HG03558 (cell line): ENCODE results near the gene SH3PXD2B.
"Not testable (repeated sequence)": the region's sequence is repeated elsewhere in the genome, so short reads cannot be mapped to it uniquely, and the experiment has no call there.

Experiments
- ATAC-seq: cut with Tn5 transposase; IDR thresholded peaks from one replicate; pipeline ENCODE4 v1.9.1; 2021; ENCODE audit warnings: moderate number of reproducible peaks; ENCODE audit not compliant: unreplicated experiment; ENCODE audit errors: extremely low read depth

Gene SH3PXD2B

DNA sequence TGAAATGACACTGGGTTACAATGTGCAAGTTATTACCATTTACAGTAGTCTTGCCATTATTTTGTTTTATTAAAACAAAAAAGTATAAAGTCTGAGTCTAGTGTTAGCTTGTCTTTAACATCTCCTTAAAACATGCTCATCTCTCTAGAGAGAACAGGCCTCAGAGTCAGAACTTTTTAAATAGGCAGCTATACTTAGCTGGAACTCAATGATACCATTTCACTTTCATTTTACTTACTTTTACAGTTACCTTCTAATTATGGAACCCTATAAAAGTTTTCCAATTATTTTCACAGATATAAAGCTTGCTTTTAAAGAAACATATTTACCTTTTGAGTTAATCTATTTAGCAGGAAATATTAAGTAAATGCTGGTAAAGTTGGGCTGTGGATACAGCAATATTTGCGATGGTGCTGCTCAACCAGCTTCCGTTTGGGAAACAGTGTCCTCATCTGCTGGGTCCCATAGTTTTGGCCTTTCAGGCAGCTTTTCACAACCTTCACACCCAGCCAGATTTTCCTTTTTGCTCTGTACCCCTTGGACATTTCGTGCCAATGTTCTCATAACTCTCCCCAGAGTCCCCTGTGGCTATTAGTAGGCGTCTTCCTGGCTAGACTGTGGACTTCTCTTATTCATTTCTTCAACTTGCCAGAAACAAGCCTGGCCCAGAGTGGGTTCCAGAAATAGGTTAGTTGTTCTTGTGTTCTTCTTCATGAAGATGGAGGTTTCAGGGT lies 134.4 kb downstream of the SH3PXD2B start:
- no peak for ATAC-seq

DNA sequence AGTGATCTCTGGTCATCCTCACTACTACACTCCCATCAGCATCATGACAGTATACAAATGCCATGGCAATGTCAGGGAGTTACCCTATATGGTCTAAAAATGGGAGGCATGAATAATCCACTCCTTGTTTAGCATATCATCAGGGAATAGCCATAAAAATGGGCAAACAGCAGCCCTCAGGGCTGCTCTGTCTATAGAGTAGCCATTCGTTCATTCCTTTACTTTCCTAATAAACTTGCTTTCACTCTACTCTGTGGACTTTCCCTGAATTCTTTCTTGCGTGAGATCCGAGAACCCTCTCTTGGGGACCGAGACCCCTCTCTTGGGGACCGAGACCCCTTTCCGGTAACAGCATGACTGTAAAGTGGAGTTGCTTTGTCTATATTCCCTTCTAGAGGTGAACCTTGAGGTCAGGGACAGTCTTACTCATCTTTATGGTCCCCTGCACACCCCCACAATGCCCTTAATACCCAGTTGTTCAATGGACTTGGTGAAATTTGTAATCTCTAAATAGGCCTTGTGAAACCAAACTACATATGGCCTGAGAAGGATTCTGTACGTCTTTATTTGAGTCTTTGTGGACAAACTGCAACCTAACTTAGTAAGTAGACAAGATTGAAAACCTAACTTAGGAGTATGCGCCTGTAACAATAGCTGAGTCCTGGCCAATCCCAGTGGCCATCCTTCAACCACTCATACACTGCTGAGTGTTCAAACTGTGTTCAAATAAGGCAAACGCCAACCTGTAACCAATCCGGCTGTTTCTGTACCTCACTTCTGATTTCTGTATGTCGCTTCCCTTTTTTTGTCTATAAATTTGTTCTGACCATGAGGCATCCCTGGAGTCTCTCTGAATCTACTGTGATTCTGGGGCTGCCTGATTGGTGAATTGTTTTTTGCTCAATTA lies 138.5 kb downstream of the SH3PXD2B start:
- no peak for ATAC-seq

DNA sequence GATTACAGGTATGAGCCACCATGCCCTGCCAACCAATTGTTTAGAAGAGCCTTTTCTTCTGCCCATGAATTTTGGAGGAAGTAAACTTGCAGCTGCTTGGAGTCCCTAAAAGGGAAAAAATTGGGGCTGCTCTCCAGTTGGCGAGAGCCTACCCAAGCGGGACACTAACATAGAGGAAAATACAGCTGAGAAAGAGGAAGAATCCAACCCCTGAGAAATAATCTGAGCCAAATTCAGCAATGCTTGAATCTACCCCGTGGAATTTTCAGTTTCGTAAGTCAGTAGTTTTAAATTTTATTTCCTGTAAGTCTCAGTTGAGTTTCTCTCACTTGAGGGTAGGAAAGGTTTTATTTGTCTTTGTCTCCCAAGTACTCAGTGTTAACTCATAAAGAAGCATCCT lies 140.4 kb downstream of the SH3PXD2B start:
- no peak for ATAC-seq

DNA sequence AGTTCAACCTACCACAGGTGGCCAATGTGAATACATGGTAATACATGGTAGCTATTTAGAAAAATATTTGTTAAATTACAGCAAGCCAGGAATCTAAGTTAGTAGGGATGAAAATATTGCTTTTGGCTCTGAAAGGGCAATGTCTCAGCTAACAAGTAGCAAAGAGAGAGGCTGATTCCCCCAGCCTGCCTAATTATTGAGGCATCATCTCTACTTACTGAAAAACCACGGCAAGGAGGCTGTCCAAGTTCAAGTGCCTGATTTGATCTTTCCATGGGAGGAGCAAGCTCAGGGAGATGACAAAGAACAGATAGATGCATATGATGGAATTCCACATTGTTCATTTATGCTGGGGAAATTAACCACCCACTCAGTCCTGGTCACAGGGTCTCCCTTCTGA lies 142.0 kb downstream of the SH3PXD2B start:
- no peak for ATAC-seq

DNA sequence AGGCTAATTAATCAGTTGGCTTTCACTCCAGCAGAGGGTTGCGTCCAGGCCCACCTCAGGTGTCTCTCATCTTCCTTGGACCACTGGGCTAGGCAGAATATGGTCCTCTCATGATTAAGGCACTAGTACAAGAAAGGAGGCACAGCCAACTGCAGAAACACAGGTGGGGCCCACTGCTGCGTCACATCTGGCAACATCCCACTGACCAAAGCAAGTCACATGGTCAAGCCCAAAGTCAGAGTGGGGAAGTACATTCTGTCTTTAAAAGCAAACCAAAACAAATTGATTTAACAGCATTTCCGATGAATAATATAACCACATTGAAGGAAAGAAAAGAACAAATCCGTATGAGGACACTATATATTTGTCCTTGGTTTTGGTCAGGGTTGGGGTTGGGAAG lies 142.7 kb downstream of the SH3PXD2B start:
- no peak for ATAC-seq

DNA sequence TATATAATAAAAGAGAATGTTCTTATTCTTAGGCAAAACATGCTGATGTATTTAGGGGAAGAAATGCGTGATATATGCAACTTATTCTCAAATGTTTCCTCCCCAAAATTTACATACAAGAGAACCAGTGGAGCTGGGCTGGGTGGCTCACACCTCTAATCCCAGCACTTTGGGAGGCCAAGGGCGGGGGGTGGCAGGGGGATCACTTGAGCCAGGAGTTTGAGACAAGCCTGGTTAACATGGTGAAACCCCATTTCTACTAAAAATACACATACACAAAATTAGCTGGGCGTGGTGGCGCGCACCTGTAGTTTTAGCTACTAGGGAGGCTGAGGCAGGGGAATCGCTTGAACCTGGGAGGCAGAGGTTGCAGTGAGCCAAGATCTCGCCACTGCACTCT lies 143.3 kb downstream of the SH3PXD2B start:
- no peak for ATAC-seq

DNA sequence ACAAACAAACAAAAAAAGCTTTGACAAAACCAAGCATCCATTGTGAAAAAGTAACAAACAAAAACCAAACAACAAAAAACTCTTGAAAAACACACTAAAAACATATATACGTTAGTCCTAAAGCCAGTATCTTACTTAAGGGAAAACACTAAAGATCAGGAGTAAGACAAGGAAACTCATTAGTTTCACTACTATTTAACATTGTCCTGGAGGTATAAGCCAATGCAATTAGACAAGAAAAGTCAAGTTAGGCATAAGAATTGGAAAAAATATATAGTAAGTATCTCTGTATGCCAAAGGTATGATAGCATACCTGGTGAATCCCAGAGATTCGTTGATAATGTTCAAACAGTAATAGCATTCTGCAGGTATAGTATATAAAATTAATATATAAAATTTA lies 148.9 kb downstream of the SH3PXD2B start:
- ATAC-seq = no peak

DNA sequence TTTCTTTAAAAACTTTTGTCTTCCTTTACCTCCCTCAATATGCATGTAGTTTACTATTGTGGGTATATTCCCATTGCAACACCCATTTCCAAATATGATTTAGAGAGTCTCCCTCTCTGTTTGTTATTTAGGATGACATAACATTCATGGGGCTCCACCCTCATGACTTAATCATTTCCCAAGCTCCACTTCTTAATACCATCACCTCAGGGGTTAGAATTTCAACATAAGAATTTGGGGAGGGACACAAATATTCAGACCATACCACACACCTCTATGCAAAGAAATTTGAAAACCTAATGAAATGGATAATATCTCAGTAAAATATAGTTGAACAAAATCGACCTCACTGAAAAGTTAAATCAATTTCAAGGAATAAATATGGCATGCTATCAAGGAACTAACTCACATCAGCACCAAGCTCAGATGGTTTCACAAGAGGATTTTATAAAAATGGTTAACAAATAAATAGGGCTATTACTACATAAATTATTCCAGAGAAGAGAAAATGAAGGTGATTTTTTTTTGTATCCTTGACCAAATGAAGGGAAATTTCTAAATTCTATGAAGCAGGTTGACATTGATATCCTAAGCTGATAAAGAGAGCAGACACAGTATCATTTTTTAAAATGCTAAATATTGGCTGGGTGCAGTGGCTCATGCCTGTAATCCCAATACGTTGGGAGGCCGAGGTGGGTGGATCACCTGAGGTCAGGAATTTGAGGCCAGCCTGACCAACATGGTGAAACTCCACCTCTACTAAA lies 150.6 kb downstream of the SH3PXD2B start:
- no peak for ATAC-seq

DNA sequence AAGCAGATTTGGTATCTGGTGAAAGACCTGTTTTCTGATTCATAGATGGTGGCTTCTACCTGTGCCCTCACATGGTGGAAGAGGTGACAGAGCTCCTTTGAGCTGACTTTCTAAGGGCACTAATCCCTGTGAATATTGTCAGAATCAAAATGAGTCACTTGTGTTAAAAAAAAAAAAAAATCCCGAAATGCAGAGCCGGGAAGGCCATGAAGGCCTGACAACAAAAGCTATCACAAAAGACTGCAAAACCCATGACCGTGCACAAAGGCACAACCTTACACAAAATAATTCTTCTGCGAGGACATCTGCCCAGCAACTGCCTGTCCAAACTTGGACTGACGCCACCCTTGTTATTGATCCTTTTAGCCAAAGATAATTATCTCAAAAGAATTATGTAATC lies 151.2 kb downstream of the SH3PXD2B start:
- ATAC-seq = no peak

DNA sequence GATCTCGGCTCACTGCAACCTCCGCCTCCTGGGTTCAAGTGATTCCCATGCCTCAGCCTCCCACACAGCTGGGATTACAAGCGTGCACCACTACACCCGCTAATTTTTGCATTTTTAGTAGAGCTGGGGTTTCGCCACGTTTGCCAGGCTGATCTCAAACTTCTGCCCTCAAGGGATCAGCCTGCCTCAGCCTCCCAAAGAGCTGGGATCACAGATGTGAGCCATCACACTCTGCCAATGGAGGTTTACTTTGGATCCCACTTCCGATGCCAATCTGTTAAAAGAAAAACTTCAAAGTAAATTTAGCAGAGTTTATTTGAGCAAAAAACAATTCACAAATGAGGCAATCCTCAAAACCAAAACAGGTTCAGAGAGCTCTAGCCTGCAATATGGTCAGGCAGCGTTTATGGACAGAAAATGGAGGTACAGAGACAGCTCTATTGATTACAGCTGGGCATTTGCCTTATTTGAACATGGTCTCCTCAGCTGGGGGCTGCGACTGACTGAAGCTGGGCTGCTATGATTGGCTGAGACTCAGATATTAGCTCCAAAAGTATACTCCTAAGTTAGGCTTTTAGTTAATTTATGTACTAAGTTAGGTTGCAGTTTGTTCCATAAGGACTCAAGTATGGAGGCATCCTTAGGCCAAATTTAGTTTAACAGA lies 152.1 kb downstream of the SH3PXD2B start:
- ATAC-seq = no peak

DNA sequence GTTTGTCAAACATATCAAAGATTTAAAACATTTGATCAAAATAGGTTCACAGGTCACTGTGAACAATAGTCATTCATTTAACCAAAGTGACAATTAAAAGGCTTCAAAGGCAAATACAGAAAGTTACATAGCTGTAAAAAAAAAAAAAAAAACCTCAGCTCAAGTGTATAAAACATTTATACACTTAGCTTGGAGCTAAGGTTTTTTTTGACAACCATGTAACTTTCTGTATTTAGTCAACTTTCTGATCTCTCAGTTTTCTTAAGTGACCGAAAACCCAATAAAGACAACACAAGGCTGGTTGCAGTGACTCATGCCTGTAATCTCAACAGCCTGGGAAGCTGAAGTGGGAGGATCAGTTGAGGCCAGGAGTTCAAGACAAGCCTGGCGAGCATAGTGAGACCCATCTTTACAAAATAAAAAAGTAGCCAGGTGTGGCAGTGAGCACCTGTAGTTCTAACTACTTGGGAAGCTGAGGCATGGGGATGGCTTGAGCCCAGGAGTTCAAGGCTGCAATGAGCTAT lies 154.3 kb downstream of the SH3PXD2B start:
- no peak for ATAC-seq

DNA sequence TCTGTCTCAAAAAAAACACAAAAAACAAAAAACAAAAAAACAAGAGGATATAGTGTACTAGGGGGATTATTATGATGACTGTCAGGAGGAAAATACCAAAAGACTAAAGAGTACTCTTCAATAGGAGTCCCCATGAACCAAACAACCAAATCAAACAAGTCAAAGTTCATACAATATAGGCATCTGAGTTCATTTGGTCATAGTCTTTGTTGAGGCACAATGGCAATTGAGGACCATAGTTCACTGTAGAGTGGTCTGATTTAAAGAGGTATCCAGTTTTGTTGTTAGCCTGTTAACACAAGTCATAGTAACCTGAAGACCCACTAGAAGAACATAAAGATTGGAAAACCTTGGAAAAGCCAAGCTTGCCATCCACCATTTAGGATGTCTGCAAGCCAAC lies 159.5 kb downstream of the SH3PXD2B start:
- no peak for ATAC-seq

DNA sequence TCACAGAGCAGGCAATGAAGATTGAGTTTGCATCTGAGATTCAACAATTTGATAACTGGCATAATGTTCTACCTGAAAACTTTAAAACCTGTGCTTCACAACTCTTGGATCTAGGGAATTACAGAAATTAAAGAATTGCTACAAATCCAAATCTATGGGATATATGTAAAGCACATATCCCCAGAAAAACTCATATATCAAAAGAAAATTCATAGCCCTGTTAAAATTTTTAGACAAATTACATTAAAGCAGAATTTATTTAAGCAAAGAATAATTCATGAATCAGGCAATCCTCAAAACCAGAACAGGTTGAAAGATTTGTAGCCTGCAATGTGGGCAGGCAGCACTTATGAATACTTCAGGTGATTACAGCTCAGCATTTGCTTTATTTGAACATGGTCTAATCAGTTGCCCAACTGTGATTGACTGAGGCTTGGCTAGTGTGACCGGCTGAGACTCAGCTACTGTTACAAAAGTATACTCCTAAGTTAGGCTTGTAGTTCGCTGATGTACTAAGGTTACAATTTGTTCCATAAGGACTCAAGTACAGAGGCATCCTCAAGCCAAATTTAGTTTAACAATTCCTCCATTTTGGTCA lies 160.5 kb downstream of the SH3PXD2B start:
- no peak for ATAC-seq

DNA sequence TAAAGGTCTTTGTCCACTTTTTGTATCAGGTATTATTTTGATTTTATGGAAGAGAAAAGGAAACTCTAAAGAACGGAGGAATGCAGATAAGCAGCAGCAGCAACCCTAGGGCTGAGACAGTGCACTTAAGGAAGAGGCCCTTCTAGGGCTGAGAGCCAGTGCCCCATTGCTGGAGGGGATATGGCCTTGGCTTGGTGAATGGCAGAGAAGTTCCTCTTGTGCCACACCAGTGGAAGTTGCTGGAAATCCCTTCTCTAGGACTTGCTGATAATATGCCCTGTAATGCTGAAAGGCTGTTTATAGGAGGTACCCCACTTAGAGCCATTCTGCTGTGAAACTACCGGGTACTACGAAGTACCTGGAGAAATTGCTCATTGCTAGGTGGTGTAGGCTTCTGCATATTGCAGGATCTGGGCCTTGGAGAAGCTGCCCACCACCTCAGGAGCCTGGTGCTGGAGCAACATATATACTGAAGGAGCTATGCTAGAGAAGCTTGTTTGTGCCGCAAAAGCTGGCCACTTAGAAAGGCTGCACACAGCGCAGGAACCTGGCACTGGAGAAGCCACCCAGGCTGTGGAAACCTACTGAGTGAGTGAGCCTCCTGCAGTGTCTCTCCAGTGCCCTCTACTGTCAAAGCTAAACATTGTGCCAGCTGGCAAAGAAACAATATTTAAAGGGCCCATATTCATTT lies 161.1 kb downstream of the SH3PXD2B start:
- peak; percentile 59 for ATAC-seq

DNA sequence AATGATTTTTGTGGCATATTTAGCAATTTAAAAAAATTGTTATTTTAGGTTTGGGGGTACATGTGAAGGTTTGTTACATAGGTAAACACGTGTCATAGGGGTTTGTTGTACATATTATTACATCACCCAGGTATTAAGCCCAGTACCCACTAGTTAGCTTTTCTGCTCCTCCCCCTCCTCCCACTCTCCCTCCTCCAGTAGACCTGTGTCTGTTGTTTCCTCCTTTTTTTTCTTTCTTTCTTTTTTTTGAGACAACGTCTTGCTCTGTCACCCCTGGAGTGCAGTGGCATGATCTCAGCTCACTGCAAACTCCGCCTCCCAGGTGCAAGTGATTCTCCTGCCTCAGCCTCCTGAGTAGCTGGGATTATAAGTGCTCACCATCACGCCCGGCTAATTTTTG lies 162.5 kb downstream of the SH3PXD2B start:
- not testable (repeated sequence) for ATAC-seq

DNA sequence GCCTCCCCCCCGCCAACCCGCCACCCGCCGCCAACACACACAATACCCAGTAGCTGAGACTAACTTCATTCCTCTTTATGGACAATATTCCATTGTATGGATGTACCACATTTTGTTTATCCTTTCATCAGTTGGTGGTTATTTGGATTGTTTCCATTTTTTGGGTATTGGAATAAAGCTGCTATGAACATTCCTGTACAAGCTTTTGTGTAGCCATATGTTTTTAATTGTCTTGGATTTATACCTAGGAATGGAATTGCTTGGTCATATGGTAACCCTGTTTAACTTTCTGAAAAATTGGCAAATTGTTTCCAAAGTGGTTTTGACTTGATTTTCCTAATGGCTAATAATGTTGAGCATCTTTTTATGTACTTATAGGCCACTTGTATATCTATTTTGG lies 165.9 kb downstream of the SH3PXD2B start:
- no peak for ATAC-seq

DNA sequence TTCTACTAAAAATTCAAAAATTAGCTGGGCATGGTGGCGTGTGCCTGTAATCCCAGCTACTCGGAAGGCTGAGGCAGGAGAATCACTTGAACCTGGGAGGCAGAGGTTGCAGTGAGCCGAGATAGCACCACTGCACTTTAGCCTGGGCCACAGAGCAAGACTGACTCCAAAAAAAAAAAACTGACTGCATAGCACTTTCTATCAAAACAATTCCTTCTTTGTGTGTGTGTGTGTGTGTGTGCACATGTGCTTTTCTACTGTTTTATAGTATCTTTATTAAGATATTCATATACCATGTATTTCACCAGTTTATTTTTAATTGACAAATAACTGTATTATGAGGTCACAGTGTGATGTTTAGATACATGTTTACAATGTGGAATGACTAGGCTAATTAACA lies 167.2 kb downstream of the SH3PXD2B start:
- ATAC-seq = not testable (repeated sequence)

DNA sequence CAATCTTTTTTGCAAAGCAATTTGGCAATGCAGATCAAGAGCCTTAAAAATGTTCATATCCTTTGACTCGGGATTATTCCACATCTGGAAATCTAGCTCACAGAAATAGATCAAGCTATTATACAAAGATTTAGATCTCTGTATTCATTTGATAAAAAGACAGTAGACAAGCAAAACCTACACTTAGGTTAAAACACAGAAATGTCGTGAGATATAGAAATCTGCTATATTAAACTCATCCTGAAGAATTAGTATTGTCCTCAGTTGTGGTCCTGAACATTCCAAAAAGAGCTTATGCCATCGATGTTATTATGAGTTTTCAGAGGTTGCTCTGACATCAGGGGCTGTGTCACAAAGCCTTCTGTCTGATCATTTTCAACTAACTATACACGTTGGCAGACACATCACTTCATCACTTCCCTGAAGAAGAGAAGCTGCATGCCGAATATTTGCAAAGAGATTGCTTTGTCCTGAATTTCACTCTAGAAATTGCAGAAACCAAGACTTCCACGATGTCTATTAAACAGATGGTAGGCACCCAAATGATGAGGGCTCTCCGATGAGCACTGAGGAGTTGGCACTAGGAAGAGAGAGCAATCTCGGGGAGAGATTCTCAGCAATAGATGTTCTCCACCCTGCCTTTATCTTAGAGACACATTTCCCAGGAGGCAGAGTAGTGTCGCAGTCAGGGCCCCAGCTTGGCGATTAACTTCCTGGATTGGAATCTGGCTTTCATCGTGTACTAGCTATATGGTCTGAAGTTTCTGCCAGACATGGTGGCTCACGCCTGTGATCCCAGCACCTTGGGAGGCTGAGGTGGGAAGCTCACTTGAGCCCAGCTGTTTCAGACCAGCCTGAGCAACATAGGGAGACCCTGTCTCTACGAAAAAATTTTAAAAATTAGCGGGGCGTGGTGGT lies 168.8 kb downstream of the SH3PXD2B start:
- ATAC-seq = no peak
